WTC11 (cell line): ENCODE data around the gene F10.

Experiments
- CTCF ChIP-seq: fragments of 200-600 bp; IDR thresholded peaks from 2 replicates; pipeline ENCODE4 v1.8.0; 2022; ENCODE audit warnings: antibody characterized with exemption
- FOXP1 ChIP-seq: sonication (generic); formaldehyde crosslinking; IDR thresholded peaks from 2 replicates; pipeline ENCODE4 v1.8.0; 2022; ENCODE audit warnings: missing genetic modification reagents, mild to moderate bottlenecking, moderate library complexity, borderline replicate concordance
- NR1H2 ChIP-seq: sonication (generic); formaldehyde crosslinking; IDR thresholded peaks from 2 replicates; pipeline ENCODE4 v1.9.0; 2021; ENCODE audit warnings: mild to moderate bottlenecking, moderate library complexity, missing genetic modification reagents
- SP1 ChIP-seq: sonication (generic); formaldehyde crosslinking; conservative IDR thresholded peaks from 2 replicates; pipeline ENCODE4 v1.8.1; 2022; ENCODE audit warnings: missing genetic modification reagents
- USF2 ChIP-seq: sonication (generic); formaldehyde crosslinking; IDR thresholded peaks from 2 replicates; pipeline ENCODE4 v1.8.1; 2023; ENCODE audit warnings: mild to moderate bottlenecking, missing genetic modification reagents, moderate library complexity
- ZNF121 ChIP-seq: sonication (generic); formaldehyde crosslinking; IDR thresholded peaks from 2 replicates; pipeline ENCODE4 v1.8.0; 2023; ENCODE audit warnings: missing genetic modification reagents
- ZNF423 ChIP-seq: fragments of 250-450 bp; sonication (Bioruptor Pico); IDR thresholded peaks from 2 replicates; pipeline ENCODE4 v2.1.2; 2022; ENCODE audit warnings: mild to moderate bottlenecking, moderate library complexity

- TF ChIP-seq USF2 (CRISPR knock-in tag) (no peak), FOXP1 (CRISPR knock-in tag) (no peak), NR1H2 (CRISPR knock-in tag) (no peak), SP1 (CRISPR knock-in tag) (no peak), CTCF (no peak), ZNF423 (CRISPR knock-in tag) (no peak), ZNF121 (CRISPR knock-in tag) (no peak)
These were observed 12.7 kb downstream of the F10 start for GRCh38 chr13:113135281-113135760.
